ENCODE data around the gene BTN3A1.

GRCh38 chr6:26398555-26398954 lies 3.5 kb upstream of the BTN3A1 start:
- TF ChIP-seq CTCF (conservative IDR thresholded peaks at IDR 0.05 in 1 of 2, IDR thresholded peaks at IDR 0.05 in 1 of 2; ENCODE audit: extremely low read depth in 1 of 2, insufficient read depth in 1 of 2, low read depth in 1 of 2, low read length in 2 of 2) (no peak), EZH2 (IDR thresholded peaks at IDR 0.05; ENCODE audit: borderline replicate concordance, low read length) (no peak)
